GM21390 (cell line): ENCODE data around the gene PFDN5.
"Not testable (repeated sequence)": the region's sequence is repeated elsewhere in the genome, so short reads cannot be mapped to it uniquely, and the experiment has no call there.

ENCODE experiments used
- ATAC-seq: cut with Tn5 transposase; IDR thresholded peaks from one replicate; pipeline ENCODE4 v1.9.1; 2021; ENCODE audit not compliant: unreplicated experiment

Gene PFDN5

GRCh38 chr12:53326460-53327185 is 31.3 kb downstream of the PFDN5 start:
- ATAC-seq = no peak

DNA sequence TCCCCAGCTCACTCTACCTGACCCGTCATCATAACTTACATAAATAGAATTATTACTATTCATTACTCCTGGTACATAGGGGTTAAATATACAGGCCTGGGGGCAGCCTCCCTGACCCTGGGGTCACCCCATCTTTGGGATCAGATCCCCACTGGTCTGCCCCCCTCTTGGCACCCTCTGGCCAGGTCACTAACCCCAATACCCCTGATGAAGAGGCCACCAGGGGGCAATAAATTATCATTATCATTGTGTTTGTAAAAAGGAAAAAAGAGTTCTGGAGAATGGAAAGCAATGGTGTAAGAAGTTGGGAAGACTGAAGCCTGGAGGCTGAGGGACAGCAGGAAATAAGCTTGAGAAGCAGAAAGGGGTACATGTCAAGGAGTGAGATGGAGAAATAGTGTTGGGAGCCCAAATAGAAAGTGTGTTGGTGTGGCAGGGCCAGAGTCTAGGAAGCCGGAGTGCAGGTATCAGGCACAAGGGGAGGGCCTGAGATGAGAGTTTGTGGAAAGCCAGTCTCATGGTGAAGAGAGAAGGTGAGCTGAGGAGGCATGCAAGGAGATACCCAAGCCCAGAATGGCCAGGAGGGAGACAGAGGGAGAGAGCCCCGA is 32.2 kb downstream of the PFDN5 start:
- no peak for ATAC-seq

- ATAC-seq = no peak
These were observed 32.7 kb downstream of the PFDN5 start for GRCh38 chr12:53328043-53328435.

DNA sequence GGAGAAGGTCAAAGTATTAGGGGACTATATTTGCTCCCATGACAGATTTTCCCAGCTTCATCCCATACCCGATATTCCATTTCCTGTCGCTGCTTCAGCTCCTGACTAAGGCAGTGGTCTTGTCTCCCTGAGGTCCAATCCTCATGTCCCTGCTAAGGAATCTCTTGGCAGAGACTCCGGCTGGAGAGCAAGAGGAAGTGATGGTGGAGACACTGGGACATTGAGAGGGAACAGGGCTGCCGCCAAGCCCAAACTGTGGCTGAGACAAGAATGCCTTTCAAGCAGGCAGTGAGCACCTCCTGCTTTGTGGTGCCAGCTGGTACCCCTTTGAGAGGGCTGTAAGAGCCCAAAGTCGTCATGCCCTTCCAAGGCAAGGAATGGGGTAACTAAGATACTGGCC is 35.3 kb downstream of the PFDN5 start:
- ATAC-seq = no peak

DNA sequence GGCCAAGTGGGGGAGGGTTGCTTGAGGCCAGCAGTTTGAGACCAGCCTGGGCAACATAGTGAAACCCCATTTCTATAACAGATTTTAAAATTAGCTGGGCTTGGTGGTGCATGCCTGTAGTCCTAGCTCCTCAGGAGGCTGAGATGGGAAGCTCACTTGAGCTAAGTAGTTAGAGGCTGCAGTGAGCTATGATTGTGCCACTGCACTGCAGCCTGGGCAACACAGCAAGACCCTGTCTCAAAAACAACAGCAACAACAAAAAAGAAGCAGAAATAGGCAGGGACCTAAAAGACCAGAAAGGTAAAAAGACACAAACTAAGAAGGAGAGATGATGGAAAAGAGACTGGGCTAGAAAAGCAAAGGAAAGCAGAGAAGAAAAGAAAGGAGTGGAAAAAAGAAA is 37.0 kb downstream of the PFDN5 start:
- ATAC-seq = not testable (repeated sequence)

GRCh38 chr12:53332744-53333143 is 37.4 kb downstream of the PFDN5 start:
- no peak for ATAC-seq

DNA sequence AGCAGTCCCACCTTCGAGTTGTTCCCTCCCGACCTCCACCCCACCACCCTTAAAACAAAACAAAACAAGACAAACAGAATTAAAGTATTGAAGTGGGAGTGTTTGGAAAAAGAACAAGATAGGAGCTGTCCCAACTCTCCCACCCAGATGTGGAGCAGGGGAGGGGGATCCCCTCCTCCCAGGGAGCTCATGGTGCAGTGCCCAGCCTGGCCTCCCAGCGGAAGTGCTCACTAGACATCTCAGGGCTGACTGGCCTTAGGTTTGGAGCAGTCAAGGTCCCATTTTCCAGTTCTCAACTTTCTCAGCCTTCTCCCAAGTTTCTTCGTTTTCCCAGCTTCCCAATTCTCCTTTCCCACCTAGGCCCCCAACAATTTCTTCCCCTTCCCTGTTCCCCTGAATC is 37.9 kb downstream of the PFDN5 start:
- no peak for ATAC-seq

GRCh38 chr12:53333845-53334244 is 38.5 kb downstream of the PFDN5 start:
- ATAC-seq = no peak

DNA sequence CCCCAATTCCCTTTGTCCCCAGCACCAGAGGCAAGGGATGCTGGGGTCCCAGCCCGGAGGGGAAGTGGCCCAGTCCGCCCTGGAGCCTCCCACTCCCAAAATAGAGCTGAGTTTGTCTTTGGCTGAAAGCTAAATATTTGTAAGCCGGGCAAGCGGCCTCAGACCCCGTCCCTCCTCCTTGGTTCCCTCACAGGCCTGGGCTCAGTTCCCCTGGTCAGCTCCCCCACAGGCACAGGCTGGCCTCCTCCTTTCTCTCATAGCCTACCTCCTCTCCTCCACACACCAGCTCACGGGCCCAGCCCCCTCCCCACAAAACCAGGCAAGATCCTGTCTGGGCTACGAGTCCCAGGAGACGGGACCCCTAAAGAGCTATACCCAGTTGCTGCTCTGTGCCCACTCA is 39.5 kb downstream of the PFDN5 start:
- no peak for ATAC-seq

- no peak for ATAC-seq
These were observed 40.9 kb downstream of the PFDN5 start, which contains the start of gene SP7 for GRCh38 chr12:53336181-53336681. SP7 (minus strand) TSS chr12:53336354; CDS start chr12:53335646, 708 bp downstream.

DNA sequence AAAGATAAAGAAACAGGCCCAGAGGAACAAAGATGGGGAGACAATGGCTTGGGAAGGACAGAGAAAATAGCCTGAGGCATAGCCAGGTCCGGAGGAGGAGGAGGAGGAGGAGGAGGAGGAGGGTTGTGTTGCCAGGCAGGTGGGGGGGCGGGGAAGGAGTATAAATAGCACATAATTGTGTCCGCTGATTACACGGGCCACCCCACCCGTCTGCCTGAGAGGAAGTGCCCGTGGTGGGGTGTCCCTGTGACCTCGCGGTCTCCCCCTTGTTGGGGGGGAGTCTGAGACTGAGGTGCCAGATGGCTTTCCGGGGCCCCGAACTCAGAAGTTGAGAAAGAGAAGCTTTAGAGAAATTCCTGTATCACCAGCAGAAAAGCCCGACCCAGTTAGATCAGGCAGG is 42.7 kb downstream of the PFDN5 start:
- no peak for ATAC-seq

DNA sequence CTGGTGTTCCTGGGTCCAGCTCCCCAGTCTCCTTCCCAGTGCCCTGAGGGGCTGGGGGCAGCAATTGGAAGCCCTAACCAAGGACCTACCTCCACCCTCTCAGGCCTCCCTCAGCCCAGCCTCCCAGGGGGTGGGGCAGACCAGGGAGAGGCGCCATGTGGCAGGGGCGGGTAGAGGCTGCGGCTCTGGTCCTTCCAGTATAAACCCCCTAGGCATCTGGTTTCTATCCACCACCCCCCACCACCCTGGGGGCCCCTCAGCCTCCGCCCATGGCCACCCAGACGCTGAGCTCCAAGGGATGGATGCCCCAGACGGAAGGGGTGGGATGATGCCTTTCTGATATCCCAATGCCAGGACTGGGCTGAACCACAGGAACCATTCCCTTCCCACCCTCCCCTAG is 43.6 kb downstream of the PFDN5 start:
- ATAC-seq = no peak

GRCh38 chr12:53340398-53340797 is 45.1 kb downstream of the PFDN5 start:
- ATAC-seq = no peak

DNA sequence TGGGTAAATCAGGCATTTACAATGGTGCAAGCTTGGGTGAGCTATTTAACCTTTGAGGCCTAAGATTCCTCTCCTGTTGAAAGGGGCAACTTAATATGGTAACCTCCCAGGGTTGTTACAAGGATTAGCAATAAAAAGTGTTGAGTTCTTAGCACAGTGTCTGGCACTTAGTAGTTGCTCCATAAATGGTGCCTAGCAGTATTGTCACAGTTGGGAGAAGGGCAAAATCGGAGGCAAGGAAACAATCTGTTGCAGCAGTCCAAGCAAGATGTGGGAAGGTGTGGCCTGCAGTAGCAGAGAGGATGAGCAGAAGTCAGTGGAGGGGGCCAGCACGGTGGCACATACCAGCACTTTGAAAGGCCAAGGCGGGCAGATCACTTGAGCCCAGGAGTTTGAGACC is 48.1 kb downstream of the PFDN5 start:
- ATAC-seq = no peak

DNA sequence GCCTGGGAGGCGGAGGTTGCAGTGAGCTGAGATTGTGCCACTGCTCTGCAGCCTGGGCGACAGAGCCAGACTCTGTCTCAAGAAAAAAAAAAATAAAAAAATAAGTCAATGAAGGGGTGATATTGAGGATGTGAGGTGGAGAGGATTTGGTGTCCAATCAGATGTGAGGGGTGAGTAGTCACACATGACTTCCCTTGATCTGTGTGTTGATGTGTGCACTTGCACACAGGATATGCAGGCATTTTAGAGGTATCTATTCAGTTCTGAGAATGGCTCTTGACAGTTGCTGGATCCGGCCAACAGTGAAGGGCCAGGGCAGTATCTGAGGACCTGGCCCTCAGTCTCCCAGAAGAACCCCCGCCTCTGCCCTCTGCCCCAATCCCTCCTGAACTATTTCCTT is 48.6 kb downstream of the PFDN5 start:
- ATAC-seq = no peak

DNA sequence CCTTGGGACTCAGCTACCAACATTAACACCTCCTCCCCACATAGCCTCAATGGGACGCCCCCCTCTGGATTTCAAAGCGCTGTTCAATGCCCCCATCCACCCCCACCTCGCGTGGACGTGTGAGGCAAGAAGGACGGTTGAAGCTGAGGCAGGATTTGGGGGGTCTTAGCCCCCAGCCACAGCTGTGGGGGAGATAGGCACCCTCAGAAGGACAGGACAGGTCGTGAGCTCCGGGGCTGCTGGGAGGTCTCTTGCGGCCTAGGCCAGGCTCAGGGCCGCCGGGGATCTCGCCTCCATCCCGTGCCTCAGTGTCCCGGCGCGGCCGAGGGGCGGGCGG is 49.1 kb downstream of the PFDN5 start:
- no peak for ATAC-seq

DNA sequence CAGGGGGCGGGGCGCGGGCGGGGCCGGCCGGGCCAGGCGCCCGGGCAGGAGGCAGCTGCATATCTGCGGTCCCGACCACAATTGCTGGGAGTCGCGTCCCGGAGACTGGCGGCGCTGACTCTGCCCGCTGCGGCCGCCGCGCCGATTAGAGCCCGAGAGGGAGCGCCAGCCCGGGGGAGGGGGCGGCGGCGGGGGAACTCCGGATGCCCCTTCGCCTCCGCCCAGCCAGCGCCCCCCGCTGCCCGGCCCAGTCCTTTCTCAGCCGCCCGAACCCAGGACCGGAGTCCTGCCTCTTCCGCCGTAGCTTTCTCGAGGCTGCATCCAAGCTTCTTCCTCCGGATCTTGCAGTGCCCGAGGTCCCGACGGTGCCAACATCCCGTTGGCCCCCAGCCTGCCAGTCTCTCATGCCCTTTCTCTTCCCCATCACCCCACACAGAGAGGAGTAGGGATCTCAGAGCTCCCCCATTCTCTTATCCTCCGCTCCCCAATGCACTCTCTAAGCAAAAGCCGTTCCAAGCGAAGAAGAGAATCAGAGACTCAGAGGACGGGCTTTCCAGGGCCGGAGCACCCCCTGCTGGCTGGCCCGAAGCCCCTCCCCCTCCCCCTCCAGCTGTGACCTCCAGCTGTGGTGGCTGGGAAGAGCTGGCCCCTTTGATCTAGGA is 49.6 kb downstream of the PFDN5 start:
- no peak for ATAC-seq

GRCh38 chr12:53345486-53346188 is 50.3 kb downstream of the PFDN5 start:
- no peak for ATAC-seq

DNA sequence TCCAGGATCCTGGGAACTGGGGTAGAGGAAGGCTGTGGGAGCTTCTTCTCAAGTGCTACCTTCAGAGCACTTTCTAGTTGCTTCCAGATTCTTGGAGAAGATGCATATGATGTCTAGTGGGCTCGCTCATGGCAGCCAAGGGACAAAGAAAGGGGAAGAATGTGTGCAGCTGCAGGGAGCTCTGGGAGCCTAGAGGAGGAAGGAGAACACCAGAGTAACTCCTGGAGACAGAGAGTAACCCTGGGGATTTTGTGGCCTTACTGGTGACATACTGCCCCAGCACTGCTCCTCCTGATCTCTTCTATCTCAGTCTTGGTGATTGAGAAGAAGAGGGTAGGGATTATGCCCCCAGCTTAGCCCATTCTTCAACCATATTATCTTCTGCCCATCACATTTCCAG is 51.1 kb downstream of the PFDN5 start:
- no peak for ATAC-seq

DNA sequence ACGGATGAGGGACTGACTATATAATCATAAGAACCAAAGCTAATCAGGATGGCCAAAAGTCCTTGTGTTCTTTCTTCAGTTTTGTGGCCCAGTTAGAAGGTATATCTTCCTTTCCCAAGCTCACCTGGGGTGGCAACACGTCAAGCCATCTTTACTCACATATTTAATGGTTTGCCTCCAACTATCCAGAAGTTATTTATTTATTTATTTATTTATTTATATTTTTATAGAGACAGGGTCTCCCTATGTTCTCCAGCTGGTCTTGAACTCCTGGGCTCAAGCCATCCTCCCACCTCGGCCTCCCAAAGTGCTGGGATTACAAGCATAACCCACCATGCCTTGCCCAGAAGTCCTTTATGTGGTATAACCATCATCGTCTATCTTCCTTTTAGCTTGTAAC is 52.6 kb downstream of the PFDN5 start:
- ATAC-seq = no peak
